GF-D8 (cell line): Measurements from ENCODE around the gene LCE2C.

Experiments
- DNase-seq: peaks from one replicate; lab custom pipeline; 2025; lab: John Stamatoyannopoulos, UW

LCE2C gene

DNA sequence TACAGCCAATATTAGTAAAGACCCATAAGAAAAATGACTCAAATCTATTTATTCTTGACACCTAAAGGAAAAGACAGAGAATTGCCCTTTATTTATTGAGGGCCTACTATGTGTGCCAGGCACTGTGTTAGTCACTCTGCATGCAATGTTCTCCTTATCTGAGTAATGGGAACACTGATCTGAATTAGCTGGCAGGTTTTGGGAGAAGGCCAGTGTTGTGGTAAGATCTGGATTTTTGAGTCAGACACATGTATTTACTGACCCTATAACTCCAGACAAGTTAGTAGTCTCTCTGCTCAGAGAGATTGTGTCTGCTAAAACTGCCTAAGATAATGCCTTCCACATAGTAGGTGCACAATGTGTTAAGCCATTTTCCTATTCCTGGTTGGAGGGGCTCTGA is 50.2 kb downstream of the LCE2C start:
- DNase-seq = no peak
